HFFc6 (cell line): ENCODE measurements around the gene ART1. TPM values are rescaled to one million over a fixed set of nuclear protein-coding genes. Genes with fewer than 3 reads are reported as not detected.
"Not testable (repeated sequence)": the region's sequence is repeated elsewhere in the genome, so short reads cannot be mapped to it uniquely, and the experiment has no call there.

Source experiments
- DNase-seq: peaks from one replicate; pipeline ENCODE4 v3.0.0-alpha.2; 2018
- H3K27ac Mint-ChIP-seq: 2 replicates; pipeline ENCODE4 v1.8.0; 2020; ENCODE audit warnings: mild to moderate bottlenecking, mixed read lengths
- H3K27me3 Mint-ChIP-seq: 2 replicates; pipeline ENCODE4 v1.8.0; 2021; ENCODE audit warnings: mild to moderate bottlenecking, moderate library complexity, mixed read lengths; ENCODE audit not compliant: insufficient read depth
- H3K36me3 Mint-ChIP-seq: 2 replicates; pipeline ENCODE4 v1.8.0; 2021; ENCODE audit warnings: low read depth, mixed read lengths
- H3K4me1 Mint-ChIP-seq: 2 replicates; pipeline ENCODE4 v1.8.0; 2020; ENCODE audit warnings: low read depth, mixed read lengths
- H3K4me3 Mint-ChIP-seq: 2 replicates; pipeline ENCODE4 v1.8.0; 2020; ENCODE audit warnings: mild to moderate bottlenecking, moderate library complexity, mixed read lengths
- H3K9me3 Mint-ChIP-seq: 2 replicates; pipeline ENCODE4 v1.8.0; 2020; ENCODE audit warnings: mild to moderate bottlenecking, mixed read lengths
- CTCF ChIP-seq: fragments of 200-600 bp; sonication (generic); IDR thresholded peaks from 2 replicates; pipeline ENCODE4 v1.5.0; 2021; ENCODE audit warnings: antibody characterized with exemption, mild to moderate bottlenecking
- total RNA-seq, 6 experiments: library from RNA; stranded (reverse); fragmentation: NEBNext Ultra II Directional; extraction: Animal tissue kit (Norgen Biotek cat#: 25700); gene quantifications; 2 replicates in 1 of 6; 3 replicates in 5 of 6; pipeline ENCODE4 v1.2.3, GENCODE V29; 2021

The ART1 gene
- total RNA-seq, 6 experiments from 2014 or later: not detected

GRCh38 chr11:3641701-3642070 is 3.2 kb upstream of the ART1 start, which contains the start of gene ART5:
Gene ART5, minus strand, starts transcription at chr11:3641992. Its CDS starts 130 bp downstream, at chr11:3641862.
- Mint-ChIP-seq H3K27me3 (peaks cover 75% of the 10 kb centered on the region), H3K9me3 (no peaks in the 10 kb centered on the region), H3K4me1 (peaks cover 5% of the 10 kb centered on the region; the same call in 1 of the 2 replicates), H3K27ac (no peak within 1 kb of the TSS), H3K36me3 (no peaks in the 10 kb centered on the region; the same call in 1 of the 2 replicates), H3K4me3 (peak within 1 kb of the TSS; percentile 22; the same call in 1 of the 2 replicates)
- TF ChIP-seq CTCF: no peak
- no peak for DNase-seq

GRCh38 chr11:3642071-3642951 is 2.6 kb upstream of the ART1 start:
- H3K4me3 Mint-ChIP-seq: peak overlapping the region; percentile 21; the same call in 1 of the 2 replicates
- no peak for DNase-seq
- TF ChIP-seq CTCF: no peak
- no peaks in the 10 kb centered on the region for H3K9me3 Mint-ChIP-seq
- H3K27ac Mint-ChIP-seq: no peak overlapping the region
- no peaks in the 10 kb centered on the region; the same call in 1 of the 2 replicates for H3K36me3 Mint-ChIP-seq
- H3K4me1 Mint-ChIP-seq: peaks cover 5% of the 10 kb centered on the region; the same call in 1 of the 2 replicates
- H3K27me3 Mint-ChIP-seq: peaks cover 70% of the 10 kb centered on the region

GRCh38 chr11:3643102-3643546 is 1.8 kb upstream of the ART1 start:
- not testable (repeated sequence) for H3K27ac Mint-ChIP-seq, H3K36me3 Mint-ChIP-seq, H3K4me1 Mint-ChIP-seq, H3K9me3 Mint-ChIP-seq, H3K4me3 Mint-ChIP-seq, DNase-seq
- H3K27me3 Mint-ChIP-seq: peaks cover 69% of the 10 kb centered on the region

- no peak overlapping the region for H3K27ac Mint-ChIP-seq
- no peak for DNase-seq
- H3K27me3 Mint-ChIP-seq: peaks cover 76% of the 10 kb centered on the region
- no peak for TF ChIP-seq CTCF
- H3K9me3 Mint-ChIP-seq: no peaks in the 10 kb centered on the region
- no peak overlapping the region for H3K4me3 Mint-ChIP-seq
- no peaks in the 10 kb centered on the region; the same call in 1 of the 2 replicates for H3K36me3 Mint-ChIP-seq
- peaks cover 11% of the 10 kb centered on the region for H3K4me1 Mint-ChIP-seq
These were observed 624 bp downstream of the ART1 start for GRCh38 chr11:3645552-3645951.

GRCh38 chr11:3648843-3649242 is 3.9 kb downstream of the ART1 start:
- H3K36me3 Mint-ChIP-seq, DNase-seq, H3K4me3 Mint-ChIP-seq, H3K4me1 Mint-ChIP-seq, H3K27ac Mint-ChIP-seq, H3K9me3 Mint-ChIP-seq: not testable (repeated sequence)
- peaks cover 62% of the 10 kb centered on the region for H3K27me3 Mint-ChIP-seq

GRCh38 chr11:3649374-3649773 is 4.4 kb downstream of the ART1 start:
- H3K4me3 Mint-ChIP-seq, H3K36me3 Mint-ChIP-seq, H3K4me1 Mint-ChIP-seq: not testable (repeated sequence)

GRCh38 chr11:3652514-3652913 is 7.6 kb downstream of the ART1 start:
- H3K4me3 Mint-ChIP-seq, H3K9me3 Mint-ChIP-seq, DNase-seq, H3K36me3 Mint-ChIP-seq, H3K4me1 Mint-ChIP-seq, H3K27ac Mint-ChIP-seq: not testable (repeated sequence)
- peaks cover 44% of the 10 kb centered on the region for H3K27me3 Mint-ChIP-seq

More at GRCh38 chr11:3649374-3649773, 4.4 kb downstream of the ART1 start:
- H3K9me3 Mint-ChIP-seq, H3K27ac Mint-ChIP-seq, DNase-seq: not testable (repeated sequence)
- H3K27me3 Mint-ChIP-seq: peaks cover 56% of the 10 kb centered on the region
